Calu3 (cell line): ENCODE measurements around the gene POU1F1. TPM values are rescaled to one million over a fixed set of nuclear protein-coding genes. Genes with fewer than 3 reads are reported as not detected.

Experiments
- BruUV-seq: library from RNA; stranded (reverse); fragments of 400-500 nt; replicated peaks from 2 replicates; lab custom pipeline; 2021; lab: Mats Ljungman, UMichigan
- CTCF ChIA-PET: fragments of 300-600 bp; sonication (Branson Sonifier 250); formaldehyde crosslinking; loops from one replicate; lab custom pipeline; 2022; ENCODE audit warnings: antibody characterized with exemption; lab: Charles Lee
- DNase-seq: peaks from one replicate; pipeline ENCODE4 v3.0.0; 2022
- H3K27ac Mint-ChIP-seq: one replicate; pipeline ENCODE4 v1.8.0; 2022; ENCODE audit warnings: mixed read lengths; ENCODE audit not compliant: unreplicated experiment
- H3K27me3 Mint-ChIP-seq: one replicate; pipeline ENCODE4 v1.8.0; 2022; ENCODE audit warnings: mixed read lengths; ENCODE audit not compliant: unreplicated experiment
- H3K36me3 Mint-ChIP-seq: one replicate; pipeline ENCODE4 v1.8.0; 2022; ENCODE audit warnings: mild to moderate bottlenecking, moderate library complexity, mixed read lengths; ENCODE audit not compliant: insufficient read depth, unreplicated experiment
- H3K4me1 Mint-ChIP-seq: one replicate; pipeline ENCODE4 v1.8.0; 2022; ENCODE audit warnings: mild to moderate bottlenecking, low read depth, mixed read lengths; ENCODE audit not compliant: unreplicated experiment
- H3K4me3 Mint-ChIP-seq: one replicate; pipeline ENCODE4 v1.8.0; 2022; ENCODE audit warnings: mild to moderate bottlenecking, low read depth, moderate library complexity, mixed read lengths; ENCODE audit not compliant: unreplicated experiment
- H3K9me3 Mint-ChIP-seq: one replicate; pipeline ENCODE4 v1.8.0; 2022; ENCODE audit warnings: low read depth, mixed read lengths; ENCODE audit not compliant: unreplicated experiment
- CTCF ChIP-seq: fragments of 200-600 bp; IDR thresholded peaks from one replicate; pipeline ENCODE4 v1.8.0; 2022; ENCODE audit warnings: antibody characterized with exemption; ENCODE audit not compliant: unreplicated experiment
- intact Hi-C: fragments of 100-400 bp; cut with micrococcal nuclease; formaldehyde crosslinking; loops from one replicate; pipeline ENCODE4 v1.10.0; 2022; ENCODE audit not compliant: unreplicated experiment
- microRNA-seq: library from miRNA; unstranded; fragments of <30 nt; microRNA quantifications from one replicate; pipeline ENCODE4 v1.2.0, GENCODE V29; 2022
- total RNA-seq: library from RNA; stranded (reverse); gene quantifications from 2 replicates; pipeline ENCODE4 v1.2.3, GENCODE V29; 2022

POU1F1 gene
- total RNA-seq, 1 experiment from 2014 or later: not detected

GRCh38 chr3:87218560-87218959 is 57.8 kb downstream of the POU1F1 start:
- CTCF ChIA-PET: no interaction called here
- Mint-ChIP-seq H3K4me3 (no peak overlapping the region), H3K36me3 (no peaks in the 10 kb centered on the region), H3K27ac (no peak overlapping the region), H3K27me3 (no peaks in the 10 kb centered on the region), H3K9me3 (peaks cover 6% of the 10 kb centered on the region), H3K4me1 (no peaks in the 10 kb centered on the region)
- no peak for TF ChIP-seq CTCF
- no TSS peak for BruUV-seq
- intact Hi-C loops: no loop called here
- no peak for DNase-seq

Small RNA genes within 50 kb of the gene (microRNA-seq; reads per million reads assigned to microRNA genes)
- not detected for gene MIR4795

Other genes starting within 250 kb of the POU1F1 start
- gene CHMP2B, start 49.3 kb downstream of the POU1F1 start, total RNA-seq: 56.6 and 58.8 TPM in 2 replicates